GM18519 (cell line): ENCODE data around the gene PIBF1.
"Not testable (repeated sequence)": the region's sequence is repeated elsewhere in the genome, so short reads cannot be mapped to it uniquely, and the experiment has no call there.

Experiments used
- ATAC-seq: cut with Tn5 transposase; IDR thresholded peaks from one replicate; pipeline ENCODE4 v1.9.1; 2021; ENCODE audit warnings: mild to moderate bottlenecking, moderate library complexity; ENCODE audit not compliant: unreplicated experiment, low FRiP score

Gene PIBF1

DNA sequence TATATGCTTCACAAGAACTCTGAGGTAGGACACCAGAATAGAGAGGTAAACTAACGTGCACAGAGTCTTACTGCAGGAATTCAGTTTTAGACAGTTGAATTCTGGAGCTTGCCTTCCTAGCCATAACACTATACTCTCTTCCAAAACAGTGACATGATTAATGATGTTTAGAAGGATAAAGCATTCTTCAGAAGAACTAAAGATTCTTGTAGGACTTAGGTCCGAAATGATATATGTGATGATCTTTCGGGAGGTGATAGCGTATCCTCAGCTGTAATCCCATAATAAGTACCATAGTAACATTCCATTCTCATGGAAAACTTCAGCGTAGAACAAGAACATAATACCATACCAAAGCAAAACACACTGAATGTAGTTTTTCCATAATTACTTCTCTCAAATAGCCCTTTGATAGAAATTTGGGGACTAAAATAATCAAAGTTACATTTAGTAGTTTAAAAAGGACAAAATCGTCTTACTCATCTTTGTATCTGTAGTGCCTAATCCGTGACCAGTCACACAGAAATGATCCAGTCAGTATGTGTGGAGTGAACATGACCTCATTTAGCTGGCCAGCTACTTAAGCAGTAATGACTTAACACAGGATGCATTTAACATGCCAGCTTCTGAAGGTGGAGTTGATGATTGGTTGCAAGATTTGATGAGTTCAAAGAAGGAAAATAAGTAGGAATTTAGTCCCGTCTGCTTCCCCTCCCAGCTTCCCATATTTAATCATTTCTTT is 38.4 kb downstream of the PIBF1 start:
- no peak for ATAC-seq

DNA sequence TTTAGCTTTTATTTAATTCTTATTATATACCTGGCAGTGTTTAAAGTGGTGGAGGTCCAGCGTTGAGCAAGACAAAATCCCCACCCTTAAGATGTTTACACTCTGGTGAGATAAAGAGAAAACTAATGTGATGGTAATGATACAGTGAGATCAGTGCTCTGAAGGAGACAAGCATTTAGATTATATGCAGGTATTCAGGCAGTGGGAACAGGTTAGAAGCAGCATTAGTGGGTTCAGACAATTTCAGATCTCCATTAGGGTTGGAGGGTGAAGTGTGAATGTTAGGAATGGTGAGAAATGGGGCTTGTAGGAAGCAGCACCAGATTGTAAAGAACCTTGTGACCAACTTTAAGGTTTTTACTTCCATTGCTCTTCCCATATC is 39.0 kb downstream of the PIBF1 start:
- no peak for ATAC-seq

DNA sequence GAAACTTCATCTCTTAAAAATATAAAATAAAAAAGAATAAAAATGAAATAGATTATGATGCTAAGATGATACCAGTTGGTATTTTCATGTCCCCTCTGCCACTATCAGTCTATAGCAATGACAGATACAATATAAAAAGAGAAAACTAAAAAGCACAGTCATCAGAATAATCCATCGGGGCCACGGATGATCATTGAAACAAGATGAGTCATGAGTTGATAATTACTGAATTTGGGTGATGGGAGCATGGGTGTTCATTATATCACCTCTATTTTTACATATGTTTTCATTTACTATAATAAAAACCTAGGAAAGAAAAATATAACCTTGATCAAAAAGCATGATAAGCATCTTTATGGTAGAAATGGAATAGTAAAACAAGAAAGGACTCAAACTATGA is 41.1 kb downstream of the PIBF1 start:
- ATAC-seq: no peak

DNA sequence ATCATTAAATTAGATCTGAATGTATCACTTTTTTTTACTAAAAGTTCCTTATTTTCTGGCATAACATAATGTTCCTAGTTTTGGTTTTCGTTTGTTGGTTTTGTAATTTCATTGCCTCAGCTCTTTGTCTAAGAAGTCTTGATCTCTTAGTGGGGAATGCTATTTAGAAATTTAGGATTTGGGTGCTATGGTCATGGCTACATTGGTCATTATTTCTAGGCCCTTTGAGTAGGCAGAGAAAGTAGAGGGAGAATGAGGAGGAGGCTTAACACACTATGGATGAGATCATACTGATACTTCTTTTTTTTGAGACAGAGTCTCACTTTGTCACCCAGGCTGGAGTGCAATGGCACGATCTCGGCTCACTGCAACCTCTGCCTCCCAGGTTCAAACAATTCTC is 41.8 kb downstream of the PIBF1 start:
- no peak for ATAC-seq

- no peak for ATAC-seq
Measured at GRCh38 chr13:72834601-72835000, 52.7 kb downstream of the PIBF1 start.

DNA sequence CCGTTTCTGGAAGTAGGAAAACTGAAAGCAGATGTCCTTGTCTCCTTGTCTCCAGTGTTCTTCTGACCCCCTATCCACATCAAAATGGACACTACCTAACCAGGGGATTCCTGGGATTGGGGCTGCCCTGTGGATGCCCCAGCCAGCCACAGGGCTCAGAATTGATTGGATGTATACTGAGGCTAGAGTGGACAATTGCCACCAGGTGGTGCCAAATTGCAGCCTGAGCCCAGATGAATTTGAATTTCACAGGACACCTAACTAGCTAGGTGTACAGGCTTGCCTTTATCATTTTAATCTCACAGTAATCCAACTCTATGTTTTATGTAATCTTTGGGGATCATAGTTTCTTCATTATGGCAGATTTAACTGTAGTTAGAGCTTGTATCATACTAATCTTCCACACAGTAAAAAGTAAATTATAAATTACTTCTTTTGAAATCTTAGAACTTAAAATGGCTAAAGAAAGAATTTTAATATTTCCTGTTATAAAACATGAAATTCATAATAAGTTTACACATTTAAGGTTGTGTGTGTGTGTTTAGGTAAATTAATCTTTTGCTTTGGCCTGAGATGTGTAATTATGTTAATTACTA is 58.0 kb downstream of the PIBF1 start:
- ATAC-seq: peak; percentile 94

DNA sequence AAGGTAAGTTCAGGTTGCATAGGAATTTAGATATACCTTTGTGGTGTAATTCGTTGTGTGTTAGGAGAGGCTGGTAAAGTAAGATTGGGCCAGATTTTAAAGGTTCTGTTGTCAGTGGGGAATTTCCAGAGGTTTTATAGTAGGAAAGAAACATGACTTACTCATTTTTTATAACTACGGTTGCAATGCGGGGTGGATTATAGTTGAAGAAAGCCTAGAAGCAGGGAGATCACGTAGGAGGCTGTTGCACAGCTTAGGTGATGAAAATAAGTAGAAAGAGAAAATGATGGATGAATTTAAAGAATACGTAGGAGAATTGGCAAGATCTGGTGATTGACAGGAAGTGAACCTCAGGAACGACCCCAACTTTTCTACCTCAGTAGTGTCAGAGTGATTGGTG is 61.1 kb downstream of the PIBF1 start:
- no peak for ATAC-seq

DNA sequence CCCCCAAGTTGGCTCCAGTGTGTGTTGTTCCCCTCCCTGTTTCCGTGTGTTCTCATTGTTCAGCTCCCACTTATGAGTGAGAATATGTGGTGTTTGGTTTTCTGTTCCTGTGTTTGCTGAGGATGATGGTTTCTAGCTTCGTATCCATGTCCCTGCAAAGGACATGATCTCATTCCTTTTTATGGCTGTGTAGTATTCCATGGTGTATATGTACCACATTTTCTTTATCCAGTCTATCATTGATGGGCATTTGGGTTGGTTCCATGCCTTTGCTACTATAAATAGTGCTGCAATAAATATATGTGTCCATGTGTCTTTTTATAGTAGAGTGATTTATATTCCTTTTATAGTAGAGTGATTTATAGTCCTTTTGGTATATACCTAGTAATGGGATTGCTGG is 63.2 kb downstream of the PIBF1 start:
- not testable (repeated sequence) for ATAC-seq

DNA sequence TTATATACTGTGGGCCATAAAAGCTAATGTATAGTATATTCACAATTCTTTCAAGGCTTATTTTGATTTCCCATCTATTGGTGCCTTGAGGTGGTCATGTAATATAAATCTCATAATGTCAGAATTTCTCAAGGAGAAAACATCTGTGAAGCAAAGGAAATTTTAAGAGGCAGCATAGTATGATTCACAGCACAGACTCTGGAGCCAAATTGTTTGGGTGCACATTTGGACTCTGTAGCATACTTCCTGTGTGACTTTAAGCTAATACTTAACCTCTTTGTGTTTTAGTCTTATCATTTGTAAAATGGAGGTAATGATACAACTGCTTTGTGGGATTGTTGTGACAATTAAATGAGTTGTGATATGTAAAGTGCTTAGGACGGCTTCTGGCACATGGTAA is 67.6 kb downstream of the PIBF1 start:
- no peak for ATAC-seq

DNA sequence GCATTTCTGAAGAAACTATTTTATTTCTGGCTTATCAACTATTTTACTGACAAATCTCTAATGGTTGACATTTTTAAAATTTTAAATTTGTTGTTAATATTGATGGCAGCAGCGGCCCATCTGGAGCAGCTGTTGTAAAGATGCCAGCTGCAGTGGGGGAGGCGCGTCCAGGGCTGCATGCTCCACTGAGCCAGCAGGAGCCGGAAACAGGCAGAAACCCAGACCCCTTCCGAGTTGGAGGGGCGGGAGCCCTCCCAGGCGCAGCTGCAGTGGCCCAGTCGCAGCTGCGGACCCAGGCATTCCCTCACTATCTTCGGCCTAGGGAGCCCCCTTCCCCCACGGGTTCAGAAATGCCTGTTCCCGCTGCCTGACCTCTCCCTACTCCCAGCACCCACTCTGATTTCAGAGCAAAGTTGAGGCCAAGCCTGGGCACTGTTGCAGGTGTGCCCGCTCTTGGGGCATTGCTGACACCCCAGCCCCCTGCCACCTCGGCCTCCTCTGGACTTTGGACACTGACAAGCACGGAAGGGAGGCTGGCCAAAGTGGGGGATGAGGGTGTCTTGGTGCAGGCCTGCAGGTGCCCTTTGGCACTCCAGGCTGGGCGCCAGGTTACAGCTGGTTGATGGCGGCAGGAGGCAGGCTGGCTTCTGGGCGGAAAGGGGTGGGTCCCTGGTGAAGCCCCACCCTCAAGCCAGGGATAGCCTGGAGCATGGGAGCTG is 69.2 kb downstream of the PIBF1 start:
- no peak for ATAC-seq

DNA sequence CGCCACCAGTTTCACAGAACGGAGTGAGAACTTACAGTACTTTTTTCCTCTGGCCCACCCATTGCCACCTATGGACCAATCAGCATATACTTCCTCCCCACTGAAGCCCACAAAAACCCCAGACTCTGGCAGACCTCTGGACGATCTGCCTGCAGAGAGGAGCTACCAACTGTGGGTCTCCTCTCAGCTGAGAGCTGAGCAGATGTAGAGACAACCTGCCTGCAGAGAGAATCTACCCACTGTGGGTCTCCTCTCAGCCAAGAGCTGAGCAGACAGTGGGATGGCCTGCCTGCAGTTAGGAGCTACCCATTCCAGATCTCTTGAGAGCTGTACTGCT is 69.7 kb downstream of the PIBF1 start:
- no peak for ATAC-seq

- ATAC-seq: no peak
Measured at GRCh38 chr13:72852207-72852606, 70.3 kb downstream of the PIBF1 start.

DNA sequence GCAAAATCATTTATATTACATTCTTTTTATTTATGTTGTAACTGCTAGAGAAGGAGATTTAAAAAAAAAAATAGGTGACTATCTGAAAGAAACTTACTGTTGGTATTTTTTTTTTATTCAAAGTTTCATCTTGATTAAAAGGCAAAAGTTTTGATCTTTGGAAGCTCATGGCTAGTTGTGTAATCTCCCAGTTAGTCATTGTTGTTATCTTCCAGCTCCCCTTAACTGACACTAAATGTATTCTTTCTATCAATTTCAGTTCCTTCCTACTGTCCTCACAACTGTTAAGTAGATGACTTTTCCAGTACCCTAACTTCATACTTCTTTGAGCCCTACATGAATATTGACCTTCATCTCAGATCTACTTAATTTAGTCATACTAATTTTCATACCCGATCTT is 71.1 kb downstream of the PIBF1 start:
- ATAC-seq: no peak

GRCh38 chr13:72864142-72865011 is 82.4 kb downstream of the PIBF1 start:
- peak; percentile 92 for ATAC-seq

DNA sequence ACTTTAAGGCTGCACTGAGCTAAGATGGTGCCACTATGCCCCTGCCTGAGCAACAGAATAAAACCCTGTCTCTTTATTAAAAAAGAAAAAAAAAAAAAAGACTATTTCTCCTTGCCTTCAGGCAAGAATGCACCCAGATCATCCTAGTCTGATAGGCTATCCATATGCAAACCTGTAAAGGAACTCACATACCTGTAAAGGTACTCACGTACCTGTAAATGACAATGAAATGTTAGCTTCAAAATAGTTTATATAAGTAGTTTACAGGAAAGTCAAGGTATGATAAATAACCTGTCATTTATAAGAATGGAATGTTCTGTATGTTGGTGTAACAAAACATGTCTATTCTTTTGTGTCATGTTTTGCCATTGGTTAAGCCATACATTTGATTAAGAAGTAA is 86.3 kb downstream of the PIBF1 start:
- ATAC-seq: no peak

GRCh38 chr13:72875233-72875632 is 93.3 kb downstream of the PIBF1 start:
- no peak for ATAC-seq

DNA sequence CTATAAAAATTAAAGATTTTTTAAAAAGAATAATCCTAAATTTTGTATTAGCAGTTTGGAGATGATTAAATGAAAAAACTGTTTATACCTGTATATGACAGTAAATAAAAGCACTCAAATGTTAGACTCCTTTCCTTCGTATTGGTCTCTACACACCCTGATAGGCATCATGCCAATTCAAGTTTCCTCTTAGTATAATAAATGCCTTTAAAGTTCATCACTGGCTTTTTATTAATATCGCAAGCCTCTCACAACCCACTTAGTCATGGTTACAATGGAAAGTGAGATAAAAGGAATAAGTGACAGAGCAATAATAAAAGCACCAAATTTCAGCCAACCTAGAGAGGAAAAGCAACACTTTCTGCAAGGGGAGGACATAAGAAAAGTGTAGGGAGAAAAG is 102.2 kb downstream of the PIBF1 start:
- ATAC-seq: no peak

DNA sequence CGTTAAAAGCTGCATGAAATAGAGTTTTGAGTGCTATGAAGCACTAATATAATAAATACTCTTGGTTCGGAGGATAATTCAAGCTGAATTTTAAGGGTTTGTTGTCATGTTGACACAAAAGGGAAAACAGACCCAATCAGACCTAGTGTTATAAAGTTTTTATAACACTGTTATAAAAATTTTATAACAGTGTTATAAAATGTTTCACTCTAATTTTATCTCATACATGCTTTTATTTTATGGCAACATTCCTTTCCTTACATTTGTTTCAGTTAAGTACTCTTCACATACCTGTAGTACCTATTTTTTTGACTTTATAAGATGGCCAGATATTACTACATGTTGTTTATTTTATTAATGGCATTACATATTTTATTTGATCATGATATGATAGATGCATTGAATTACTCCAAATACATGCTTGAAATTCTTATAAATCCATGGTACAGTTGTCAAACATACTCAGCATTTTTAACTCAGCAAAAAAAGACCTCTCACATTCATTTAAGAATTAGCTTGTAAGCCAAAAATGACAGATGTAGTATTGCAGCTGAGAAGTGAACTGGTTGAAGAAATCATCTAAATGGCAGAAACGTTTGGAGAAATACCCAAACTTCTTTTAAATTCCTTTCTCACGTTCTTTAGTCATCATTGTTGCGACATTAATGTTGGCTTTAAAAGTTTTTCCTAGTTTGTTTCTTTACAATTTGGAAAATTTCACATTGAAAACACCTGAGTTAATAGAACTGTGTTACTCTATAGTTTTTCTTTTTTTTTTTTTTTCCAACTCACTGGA is 104.5 kb downstream of the PIBF1 start:
- ATAC-seq: no peak

GRCh38 chr13:72889495-72889894 is 107.6 kb downstream of the PIBF1 start:
- ATAC-seq: no peak

DNA sequence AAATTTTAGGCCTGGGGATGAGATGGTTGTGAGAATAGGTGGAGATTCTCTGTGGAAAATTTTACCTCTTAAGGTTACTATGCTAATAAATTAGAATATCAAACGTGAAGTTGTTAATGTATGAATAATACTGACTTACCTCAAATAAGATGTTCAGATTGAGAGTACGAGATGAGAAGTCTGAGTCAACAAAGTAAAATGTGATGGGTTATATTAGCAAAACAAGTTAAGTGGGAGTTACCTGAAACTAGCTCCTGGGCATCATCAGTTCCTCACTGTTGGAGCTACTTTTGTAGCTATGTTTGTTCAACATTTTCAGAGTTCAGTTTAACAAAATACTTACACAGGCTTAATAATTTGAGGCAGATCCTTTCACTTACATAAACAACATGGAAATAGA is 108.6 kb downstream of the PIBF1 start:
- no peak for ATAC-seq
